ENCODE results near the gene AKT1S1.
A peak's percentile ranks its signal among the peaks of the same experiment; 100 is the strongest.

DNA sequence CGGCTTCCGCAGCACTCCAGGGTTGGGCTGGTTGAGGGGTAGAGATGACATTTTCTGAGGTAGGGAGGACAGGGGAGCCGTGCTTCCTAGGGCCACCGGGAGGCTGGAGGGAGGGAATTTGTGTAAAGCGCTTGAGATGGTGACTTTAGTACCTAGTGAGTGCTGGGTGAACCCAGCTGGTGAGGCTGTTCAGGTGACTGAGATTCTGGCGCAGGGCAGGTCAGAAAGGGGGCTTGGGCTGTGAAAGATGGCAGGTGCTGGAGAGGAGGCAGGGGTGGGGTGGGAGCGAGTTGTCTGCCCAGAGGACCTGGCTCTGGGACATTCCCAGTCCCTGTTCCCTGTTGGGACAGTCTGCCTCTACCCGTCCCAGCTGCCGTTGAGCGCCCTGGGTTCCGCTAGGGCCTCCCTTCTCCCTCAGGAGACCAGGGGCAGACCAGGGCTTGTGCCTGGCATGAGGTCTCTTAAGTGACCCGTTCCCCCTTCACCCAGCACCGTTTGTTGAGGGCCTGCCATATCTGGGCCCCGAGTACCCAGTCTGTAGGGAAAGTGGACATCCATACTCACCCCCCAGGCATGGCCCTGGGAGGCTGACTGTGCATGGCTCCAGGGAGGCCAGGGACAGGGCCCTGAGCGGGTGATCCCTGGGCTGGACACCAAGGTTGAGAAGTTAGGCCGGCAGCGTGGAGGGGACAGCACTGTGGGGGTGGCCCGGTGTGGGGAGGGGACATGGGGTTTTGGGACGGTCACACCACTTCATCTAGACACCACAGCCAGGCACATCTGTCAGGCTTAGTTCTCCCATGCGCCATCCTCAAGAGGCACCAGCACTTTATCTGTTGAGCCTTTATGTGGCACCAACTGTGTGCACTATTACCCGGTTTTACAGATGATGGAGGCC is 21.2 kb downstream of the AKT1S1 start:
- TF ChIP-seq EZH2 (IDR thresholded peaks at IDR 0.05): no peak
- no peak for TF ChIP-seq RAD21 (IDR thresholded peaks at IDR 0.05; ENCODE audit: low read depth)
- no peak; the same call in 1 of the 2 replicates for TF ChIP-seq POLR2AphosphoS5 (IDR thresholded peaks at IDR 0.05; ENCODE audit: low read depth, low read length)
- TF ChIP-seq, protein P1, sequence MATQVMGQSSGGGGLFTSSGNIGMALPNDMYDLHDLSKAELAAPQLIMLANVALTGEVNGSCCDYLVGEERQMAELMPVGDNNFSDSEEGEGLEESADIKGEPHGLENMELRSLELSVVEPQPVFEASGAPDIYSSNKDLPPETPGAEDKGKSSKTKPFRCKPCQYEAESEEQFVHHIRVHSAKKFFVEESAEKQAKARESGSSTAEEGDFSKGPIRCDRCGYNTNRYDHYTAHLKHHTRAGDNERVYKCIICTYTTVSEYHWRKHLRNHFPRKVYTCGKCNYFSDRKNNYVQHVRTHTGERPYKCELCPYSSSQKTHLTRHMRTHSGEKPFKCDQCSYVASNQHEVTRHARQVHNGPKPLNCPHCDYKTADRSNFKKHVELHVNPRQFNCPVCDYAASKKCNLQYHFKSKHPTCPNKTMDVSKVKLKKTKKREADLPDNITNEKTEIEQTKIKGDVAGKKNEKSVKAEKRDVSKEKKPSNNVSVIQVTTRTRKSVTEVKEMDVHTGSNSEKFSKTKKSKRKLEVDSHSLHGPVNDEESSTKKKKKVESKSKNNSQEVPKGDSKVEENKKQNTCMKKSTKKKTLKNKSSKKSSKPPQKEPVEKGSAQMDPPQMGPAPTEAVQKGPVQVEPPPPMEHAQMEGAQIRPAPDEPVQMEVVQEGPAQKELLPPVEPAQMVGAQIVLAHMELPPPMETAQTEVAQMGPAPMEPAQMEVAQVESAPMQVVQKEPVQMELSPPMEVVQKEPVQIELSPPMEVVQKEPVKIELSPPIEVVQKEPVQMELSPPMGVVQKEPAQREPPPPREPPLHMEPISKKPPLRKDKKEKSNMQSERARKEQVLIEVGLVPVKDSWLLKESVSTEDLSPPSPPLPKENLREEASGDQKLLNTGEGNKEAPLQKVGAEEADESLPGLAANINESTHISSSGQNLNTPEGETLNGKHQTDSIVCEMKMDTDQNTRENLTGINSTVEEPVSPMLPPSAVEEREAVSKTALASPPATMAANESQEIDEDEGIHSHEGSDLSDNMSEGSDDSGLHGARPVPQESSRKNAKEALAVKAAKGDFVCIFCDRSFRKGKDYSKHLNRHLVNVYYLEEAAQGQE (IDR thresholded peaks at IDR 0.05; ENCODE audit: low read depth): no peak
- TF ChIP-seq ELF1 (IDR thresholded peaks at IDR 0.05; ENCODE audit: borderline replicate concordance, low read depth): no peak
- TF ChIP-seq POLR2A (IDR thresholded peaks at IDR 0.05; ENCODE audit: borderline replicate concordance, extremely low read depth, insufficient read depth, insufficient read length): peak; percentile 21
- TF ChIP-seq CTCF (IDR thresholded peaks at IDR 0.05 in 2 of 3, conservative IDR thresholded peaks at IDR 0.05 in 1 of 3; ENCODE audit: borderline replicate concordance in 1 of 3, insufficient read depth in 1 of 3, low read depth in 2 of 3, low read length in 2 of 3): no peak
- no peak for TF ChIP-seq CEBPB (IDR thresholded peaks at IDR 0.05; ENCODE audit: low read depth)
- TF ChIP-seq YY1 (IDR thresholded peaks at IDR 0.05; ENCODE audit: extremely low read depth, insufficient replicate concordance, low read depth, low read length): no peak
- TF ChIP-seq MAX (IDR thresholded peaks at IDR 0.05): no peak
- TF ChIP-seq ZNF274 (IDR thresholded peaks at IDR 0.05; ENCODE audit: low read depth, low read length): no peak
- TF ChIP-seq FOSL1 (IDR thresholded peaks at IDR 0.05; ENCODE audit: low read depth): no peak
- TF ChIP-seq, protein P2, sequence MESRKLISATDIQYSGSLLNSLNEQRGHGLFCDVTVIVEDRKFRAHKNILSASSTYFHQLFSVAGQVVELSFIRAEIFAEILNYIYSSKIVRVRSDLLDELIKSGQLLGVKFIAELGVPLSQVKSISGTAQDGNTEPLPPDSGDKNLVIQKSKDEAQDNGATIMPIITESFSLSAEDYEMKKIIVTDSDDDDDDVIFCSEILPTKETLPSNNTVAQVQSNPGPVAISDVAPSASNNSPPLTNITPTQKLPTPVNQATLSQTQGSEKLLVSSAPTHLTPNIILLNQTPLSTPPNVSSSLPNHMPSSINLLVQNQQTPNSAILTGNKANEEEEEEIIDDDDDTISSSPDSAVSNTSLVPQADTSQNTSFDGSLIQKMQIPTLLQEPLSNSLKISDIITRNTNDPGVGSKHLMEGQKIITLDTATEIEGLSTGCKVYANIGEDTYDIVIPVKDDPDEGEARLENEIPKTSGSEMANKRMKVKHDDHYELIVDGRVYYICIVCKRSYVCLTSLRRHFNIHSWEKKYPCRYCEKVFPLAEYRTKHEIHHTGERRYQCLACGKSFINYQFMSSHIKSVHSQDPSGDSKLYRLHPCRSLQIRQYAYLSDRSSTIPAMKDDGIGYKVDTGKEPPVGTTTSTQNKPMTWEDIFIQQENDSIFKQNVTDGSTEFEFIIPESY (IDR thresholded peaks at IDR 0.05; ENCODE audit: extremely low read depth, insufficient replicate concordance, low read length): no peak
- TF ChIP-seq EZH2phosphoT487 (IDR thresholded peaks at IDR 0.05; ENCODE audit: borderline replicate concordance): no peak
